HG03342 (cell line): ENCODE data around the gene ERICH2.
"Not testable (repeated sequence)": the region's sequence is repeated elsewhere in the genome, so short reads cannot be mapped to it uniquely, and the experiment has no call there.

ENCODE experiments used
- ATAC-seq: cut with Tn5 transposase; IDR thresholded peaks from one replicate; pipeline ENCODE4 v1.9.1; 2021; ENCODE audit warnings: mild to moderate bottlenecking, moderate library complexity; ENCODE audit not compliant: unreplicated experiment

Gene ERICH2

GRCh38 chr2:170770008-170770605 is at the start of gene ERICH2:
TSS of gene ERICH2 (plus strand) at chr2:170770378. CDS start at chr2:170770682, 304 bp downstream.
- ATAC-seq, result peak; percentile 60

GRCh38 chr2:170721678-170722077 is 48.5 kb upstream of the ERICH2 start:
- ATAC-seq, result no peak

DNA sequence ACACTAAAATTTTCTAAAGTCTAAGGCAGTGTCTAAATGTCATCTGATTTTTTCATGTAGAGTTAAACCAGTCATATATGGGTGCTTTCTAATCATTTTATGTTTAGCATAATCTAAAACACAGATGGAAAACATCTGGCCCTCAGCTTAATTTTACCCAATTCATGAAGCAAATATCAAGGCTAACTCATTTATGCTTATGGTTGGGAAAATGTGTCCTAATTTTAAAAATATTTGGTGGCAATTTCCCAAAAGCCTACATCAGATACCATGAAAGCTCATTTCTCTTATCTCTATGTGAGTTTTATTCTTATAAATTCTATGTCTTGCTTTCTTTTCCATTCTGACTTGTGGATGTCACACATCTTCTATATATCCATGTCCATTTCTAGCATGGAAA is 47.9 kb upstream of the ERICH2 start:
- ATAC-seq, result no peak

GRCh38 chr2:170723446-170723958 is 46.7 kb upstream of the ERICH2 start:
- no peak for ATAC-seq

- no peak for ATAC-seq
Measured at GRCh38 chr2:170733798-170734600, 36.2 kb upstream of the ERICH2 start.

DNA sequence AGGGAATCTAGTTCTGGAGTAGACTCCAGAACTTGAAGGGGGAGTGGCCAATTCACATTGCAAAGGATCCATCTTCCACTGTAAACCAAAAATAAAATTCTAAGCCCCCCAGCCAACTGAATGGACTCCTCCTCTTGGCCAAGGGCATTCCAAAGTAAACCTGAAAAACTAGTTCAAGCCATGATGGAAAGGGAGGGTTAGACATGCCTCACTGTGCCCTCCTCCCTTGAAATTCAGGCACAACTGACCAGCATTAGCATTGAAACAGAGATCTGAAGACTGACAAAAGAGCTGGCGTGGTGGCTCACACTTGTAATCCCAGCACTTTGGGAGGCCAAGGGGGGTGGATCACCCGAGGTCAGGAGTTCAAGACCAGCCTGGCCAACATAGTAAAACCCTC is 35.6 kb upstream of the ERICH2 start:
- ATAC-seq, result not testable (repeated sequence)

GRCh38 chr2:170736628-170737027 is 33.5 kb upstream of the ERICH2 start:
- no peak for ATAC-seq

DNA sequence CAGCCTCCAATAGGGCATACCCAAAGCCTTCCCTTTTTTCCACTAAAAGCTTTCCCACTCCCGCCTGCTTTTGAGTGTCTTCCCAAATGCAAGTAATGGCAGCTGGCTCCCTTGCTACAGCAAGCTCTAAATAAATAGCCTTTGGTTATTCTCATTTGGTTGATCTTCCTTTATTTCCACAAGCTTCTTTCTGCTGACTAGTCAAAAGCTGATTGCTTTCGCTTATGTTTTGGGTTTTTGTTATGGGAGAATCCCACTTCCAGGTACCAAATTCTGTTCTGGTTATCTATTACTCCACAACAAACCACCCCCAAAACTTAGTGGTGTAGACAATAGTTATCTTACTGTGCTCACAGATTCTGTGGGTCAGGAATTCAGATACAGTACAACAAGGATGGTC is 32.8 kb upstream of the ERICH2 start:
- no peak for ATAC-seq

GRCh38 chr2:170737821-170738220 is 32.4 kb upstream of the ERICH2 start:
- ATAC-seq, result no peak

DNA sequence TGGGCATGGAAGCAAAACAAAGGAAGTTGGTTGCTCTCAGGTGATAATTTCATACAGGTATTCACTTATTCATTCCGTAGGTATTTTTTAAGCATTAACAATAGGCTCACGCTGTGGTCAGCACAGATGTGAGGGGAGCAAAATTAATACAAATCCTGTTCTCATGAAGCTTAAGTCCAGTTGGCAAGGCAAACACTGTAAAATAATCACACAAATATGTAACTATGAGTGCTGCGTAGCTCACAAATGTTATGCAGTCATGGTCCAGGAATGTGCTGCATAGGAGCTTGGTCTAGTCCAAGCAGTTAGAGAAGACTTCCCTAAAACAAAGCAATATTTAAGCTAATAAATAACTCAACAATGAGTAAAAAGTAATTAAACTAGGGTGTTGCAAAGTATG is 31.1 kb upstream of the ERICH2 start:
- no peak for ATAC-seq

DNA sequence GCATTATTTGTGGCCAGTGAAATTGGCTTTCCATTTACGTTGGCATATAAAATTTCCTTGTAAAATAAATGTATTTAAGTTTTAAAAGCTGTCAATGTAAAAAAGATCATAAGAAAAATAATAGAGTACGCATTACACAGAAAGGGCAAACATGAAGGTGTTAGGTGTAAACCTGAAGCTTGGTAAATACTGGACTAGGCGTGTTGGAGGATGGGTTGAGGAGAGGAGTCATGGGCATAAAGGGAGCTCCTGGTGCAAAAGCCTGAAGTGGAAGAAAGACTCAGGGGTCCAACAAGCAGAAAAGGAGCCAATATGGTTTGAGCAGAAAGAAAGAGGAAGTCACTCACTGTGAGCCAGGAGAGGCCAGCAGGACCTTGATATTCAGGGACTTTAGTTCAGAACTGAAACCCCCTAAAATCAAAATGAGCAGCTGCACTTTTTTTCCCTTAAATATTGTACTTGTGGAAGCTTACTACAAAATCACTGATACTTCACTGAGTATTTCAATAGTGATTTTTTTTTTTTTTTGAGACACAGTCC is 30.6 kb upstream of the ERICH2 start:
- ATAC-seq, result no peak

- no peak for ATAC-seq
Measured at GRCh38 chr2:170740660-170741059, 29.5 kb upstream of the ERICH2 start.

DNA sequence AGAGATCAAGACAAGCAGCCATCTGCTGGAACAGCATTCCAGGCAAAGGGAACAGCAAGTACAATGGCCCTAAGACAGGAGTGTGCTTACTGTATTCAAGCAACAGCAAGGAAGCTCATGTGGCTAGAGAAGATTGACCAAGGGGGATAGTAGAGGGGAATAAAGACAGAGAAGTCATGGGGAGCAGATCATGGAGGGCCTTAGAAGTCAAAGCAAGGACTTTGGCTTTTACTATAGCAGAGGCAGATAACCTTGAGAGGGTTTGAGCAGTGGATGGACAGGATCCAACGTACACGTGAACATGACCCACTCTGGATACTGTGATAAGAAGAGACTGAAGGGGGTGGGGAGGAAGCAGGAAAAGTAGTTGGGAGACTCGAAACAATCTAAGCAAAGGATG is 28.2 kb upstream of the ERICH2 start:
- ATAC-seq, result no peak

- no peak for ATAC-seq
Measured at GRCh38 chr2:170742896-170743529, 27.2 kb upstream of the ERICH2 start.

GRCh38 chr2:170743530-170744239 is 26.5 kb upstream of the ERICH2 start:
- ATAC-seq, result no peak

DNA sequence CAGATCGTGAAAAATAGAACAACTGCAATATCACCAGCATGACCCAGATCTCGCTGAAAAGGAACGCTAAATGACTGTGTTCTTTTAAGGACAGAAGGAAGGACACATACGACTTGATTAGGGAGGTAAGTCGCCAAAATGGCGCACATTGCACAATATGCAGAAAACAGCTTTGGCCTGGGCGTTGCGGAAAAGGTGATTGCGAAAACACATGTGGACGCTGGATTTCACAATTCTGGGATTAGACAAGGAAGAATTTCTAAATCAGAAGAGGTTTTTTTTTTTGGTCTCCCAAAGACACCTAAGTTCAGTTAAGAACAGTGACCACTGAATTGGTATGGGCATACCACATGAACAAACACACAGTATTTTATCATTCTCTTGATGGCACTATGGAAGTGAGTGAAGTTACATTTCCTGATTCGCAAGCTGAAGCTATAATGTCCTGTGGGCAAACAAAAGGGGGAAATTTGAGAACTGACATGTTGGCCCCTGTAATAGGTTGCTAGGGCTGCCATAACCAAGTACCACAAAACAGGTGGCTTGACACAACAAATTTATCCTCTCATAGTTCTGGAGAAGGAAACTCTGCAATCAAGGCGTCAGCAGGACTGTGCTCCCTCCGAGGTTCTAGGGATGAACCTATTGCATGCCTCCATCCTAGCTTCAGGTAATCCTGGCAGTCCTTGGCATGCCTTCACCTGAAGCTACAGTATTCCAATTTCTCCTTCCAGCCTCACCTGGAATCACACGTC is 25.8 kb upstream of the ERICH2 start:
- ATAC-seq, result no peak

DNA sequence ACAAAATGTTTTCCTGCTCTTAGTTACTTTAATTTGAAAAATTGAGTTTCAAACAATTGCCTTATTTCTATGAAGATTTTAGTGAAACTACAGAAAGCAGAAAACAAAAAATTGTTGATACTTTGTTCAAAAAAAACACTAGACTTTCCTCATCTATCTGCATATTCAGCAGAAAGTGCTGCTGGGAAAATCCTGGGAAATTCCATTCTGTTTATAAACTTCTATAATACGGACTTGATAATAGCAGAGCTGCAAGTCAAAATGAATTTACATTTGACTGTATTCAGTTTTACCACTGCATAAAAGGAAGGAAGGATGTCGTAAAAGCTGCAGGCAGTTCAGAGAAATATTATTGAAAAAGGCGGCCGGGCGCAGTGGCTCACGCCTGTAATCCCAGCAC is 24.9 kb upstream of the ERICH2 start:
- ATAC-seq, result no peak

DNA sequence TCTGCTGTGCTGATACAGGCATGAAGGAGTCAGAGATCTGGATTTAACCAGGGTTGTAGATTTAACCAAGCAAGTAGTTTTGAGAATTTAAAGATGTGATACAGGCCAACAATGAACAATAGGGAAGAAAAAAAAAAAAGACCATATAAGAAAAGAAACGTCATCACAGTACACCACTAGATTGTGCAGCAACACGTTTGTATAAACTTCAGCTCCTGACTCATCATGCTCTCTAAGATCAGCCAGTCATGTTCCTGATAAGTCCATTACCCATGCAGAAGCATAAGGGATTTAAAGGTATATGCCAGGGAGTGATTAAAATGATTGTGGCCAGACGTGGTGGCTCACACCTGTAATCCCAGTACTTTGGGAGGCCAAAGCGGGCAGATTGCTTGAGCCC is 22.3 kb upstream of the ERICH2 start:
- no peak for ATAC-seq

GRCh38 chr2:170751555-170751954 is 18.6 kb upstream of the ERICH2 start:
- not testable (repeated sequence) for ATAC-seq

DNA sequence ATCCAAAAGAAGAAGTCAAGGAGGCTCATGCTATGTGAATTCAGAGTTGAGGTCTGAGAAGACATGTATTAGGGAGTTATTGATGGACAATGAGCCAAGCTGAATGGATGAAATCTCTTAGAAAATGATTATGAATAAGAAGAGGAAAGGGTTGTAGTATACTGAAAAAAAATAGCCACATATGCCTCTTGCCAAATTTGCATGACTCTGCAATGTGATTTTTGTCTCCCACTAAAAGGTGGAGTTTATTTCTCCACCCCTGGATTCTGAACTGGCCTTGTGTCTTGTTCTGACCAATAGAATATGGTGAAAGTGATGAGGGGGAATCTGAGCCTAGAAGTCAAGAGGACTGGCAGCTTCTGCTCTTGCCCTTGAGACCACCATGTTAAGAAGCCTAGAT is 8.6 kb upstream of the ERICH2 start:
- ATAC-seq, result no peak
